GM21526 (cell line): Measurements from ENCODE around the gene ARHGAP26.

Experiments used
- ATAC-seq: cut with Tn5 transposase; IDR thresholded peaks from one replicate; pipeline ENCODE4 v1.9.1; 2021; ENCODE audit warnings: moderate library complexity; ENCODE audit not compliant: unreplicated experiment, low FRiP score

ARHGAP26 gene

GRCh38 chr5:143219696-143220095, 449.5 kb downstream of the ARHGAP26 start:
- no peak for ATAC-seq

- no peak for ATAC-seq
Observed at GRCh38 chr5:143220748-143221251, 450.6 kb downstream of the ARHGAP26 start.

- peak; percentile 68 for ATAC-seq
Observed at GRCh38 chr5:143222287-143223231, 452.4 kb downstream of the ARHGAP26 start.

- no peak for ATAC-seq
Observed at GRCh38 chr5:143224672-143225071, 454.5 kb downstream of the ARHGAP26 start.

GRCh38 chr5:143225511-143225910, 455.3 kb downstream of the ARHGAP26 start:
- no peak for ATAC-seq

- no peak for ATAC-seq
Observed at GRCh38 chr5:143226361-143226760, 456.2 kb downstream of the ARHGAP26 start.

- ATAC-seq, result no peak
Observed at GRCh38 chr5:143226872-143227271, 456.7 kb downstream of the ARHGAP26 start.

- ATAC-seq, result no peak
Observed at GRCh38 chr5:143227301-143227700, 457.1 kb downstream of the ARHGAP26 start.

- no peak for ATAC-seq
Observed at GRCh38 chr5:143228597-143229293, 458.6 kb downstream of the ARHGAP26 start.

GRCh38 chr5:143229426-143229895, 459.3 kb downstream of the ARHGAP26 start:
- ATAC-seq, result peak; percentile 49

GRCh38 chr5:143229896-143230675, 459.9 kb downstream of the ARHGAP26 start:
- peak; percentile 90 for ATAC-seq

GRCh38 chr5:143230676-143230996, 460.5 kb downstream of the ARHGAP26 start:
- no peak for ATAC-seq

GRCh38 chr5:143231416-143231815, 461.2 kb downstream of the ARHGAP26 start:
- no peak for ATAC-seq

- ATAC-seq, result no peak
Observed at GRCh38 chr5:143231973-143232812, 462.0 kb downstream of the ARHGAP26 start.

- ATAC-seq, result no peak
Observed at GRCh38 chr5:143233031-143233430, 462.9 kb downstream of the ARHGAP26 start.

- no peak for ATAC-seq
Observed at GRCh38 chr5:143234162-143234842, 464.1 kb downstream of the ARHGAP26 start.

GRCh38 chr5:143235423-143235822, 465.2 kb downstream of the ARHGAP26 start:
- no peak for ATAC-seq

GRCh38 chr5:143236682-143237081, 466.5 kb downstream of the ARHGAP26 start:
- no peak for ATAC-seq

- ATAC-seq, result no peak
Observed at GRCh38 chr5:143237664-143238063, 467.5 kb downstream of the ARHGAP26 start.
